CD14-positive monocyte (primary cell): ENCODE measurements around the gene TEX19. TPM values are rescaled to one million over a fixed set of nuclear protein-coding genes. Genes with fewer than 3 reads are reported as not detected.

Experiments used
- DNase-seq, 3 donors: peaks; one replicate each; pipeline ENCODE4 v3.0.0-alpha.2; 2011 to 2022
- H2AFZ ChIP-seq: 2 replicates; pipeline ENCODE4 v1.6.0; 2012; ENCODE audit warnings: mild to moderate bottlenecking, low read depth, low read length, inconsistent platforms; ENCODE audit not compliant: insufficient read depth, poor library complexity, severe bottlenecking
- H3K27ac ChIP-seq, 2 donors: 1 replicate in 1 of 2; 2 replicates in 1 of 2; pipeline ENCODE4 v1.5.1; 2012 to 2013; ENCODE audit warnings: low read length in 2 of 2, control low read depth in 1 of 2, inconsistent platforms in 1 of 2, low read depth in 1 of 2, mild to moderate bottlenecking in 1 of 2
- H3K27me3 ChIP-seq, 2 donors: one replicate each; pipeline versions ENCODE4 v1.6.0 to v1.6.1; 2011 to 2013; ENCODE audit warnings: low read length in 2 of 2; ENCODE audit not compliant: control insufficient read depth in 2 of 2, insufficient read depth in 2 of 2
- H3K36me3 ChIP-seq, 2 donors: replicated peaks in 1 of 2; 1 replicate in 1 of 2; 2 replicates in 1 of 2; pipeline versions ENCODE4 v1.5.1 to v1.6.1; 2012 to 2013; ENCODE audit warnings: low read length in 2 of 2, control low read depth in 1 of 2, inconsistent platforms in 1 of 2, mild to moderate bottlenecking in 1 of 2; ENCODE audit not compliant: insufficient read depth in 2 of 2, control insufficient read depth in 1 of 2
- H3K4me1 ChIP-seq, 2 donors: 1 replicate in 1 of 2; 2 replicates in 1 of 2; pipeline versions ENCODE4 v1.5.1 to v1.6.1; 2012 to 2013; ENCODE audit warnings: low read length in 2 of 2, control low read depth in 1 of 2, inconsistent platforms in 1 of 2, mild to moderate bottlenecking in 1 of 2, moderate library complexity in 1 of 2; ENCODE audit not compliant: insufficient read depth in 2 of 2, control insufficient read depth in 1 of 2
- H3K4me2 ChIP-seq: replicated peaks from 2 replicates; pipeline ENCODE3; 2012; ENCODE audit warnings: low read length, moderate library complexity, mild to moderate bottlenecking; ENCODE audit not compliant: poor library complexity, severe bottlenecking; ENCODE audit errors: extremely low read depth
- H3K4me3 ChIP-seq, 3 experiments: fragments of 200-600 bp in 1 of 3; sonication (generic) in 1 of 3; replicated peaks in 1 of 3; 1 replicate in 2 of 3; 2 replicates in 1 of 3; pipeline ENCODE4 v1.5.1; 2011 to 2013; ENCODE audit warnings: low read length in 3 of 3, mild to moderate bottlenecking in 3 of 3, control low read depth in 2 of 3, low read depth in 2 of 3, inconsistent platforms in 1 of 3, moderate library complexity in 1 of 3
- H3K79me2 ChIP-seq: 2 replicates; pipeline ENCODE4 v1.6.0; 2012; ENCODE audit warnings: mild to moderate bottlenecking, control low read depth, inconsistent platforms, low read length, moderate library complexity; ENCODE audit not compliant: insufficient read depth
- H3K9ac ChIP-seq: 2 replicates; pipeline ENCODE4 v1.6.0; 2017; ENCODE audit warnings: low read length, mild to moderate bottlenecking; ENCODE audit not compliant: insufficient read depth, poor library complexity, severe bottlenecking
- H3K9me3 ChIP-seq, 2 donors: replicated peaks in 1 of 2; 1 replicate in 1 of 2; 2 replicates in 1 of 2; pipeline versions ENCODE4 v1.5.1 to v1.6.1; 2012 to 2013; ENCODE audit warnings: low read length in 2 of 2, control low read depth in 1 of 2; ENCODE audit not compliant: control insufficient read depth in 1 of 2, insufficient read depth in 1 of 2
- H4K20me1 ChIP-seq: 2 replicates; pipeline ENCODE4 v1.6.0; 2012; ENCODE audit warnings: mild to moderate bottlenecking, low read length, control low read depth, moderate library complexity; ENCODE audit not compliant: insufficient read depth
- H3K27ac Mint-ChIP-seq, 7 donors: one replicate each; pipeline ENCODE4 v1.8.0; 2020; ENCODE audit warnings: mild to moderate bottlenecking in 7 of 7, mixed read lengths in 7 of 7, moderate library complexity in 6 of 7, inconsistent platforms in 2 of 7
- H3K27me3 Mint-ChIP-seq, 3 donors: one replicate each; pipeline ENCODE4 v1.8.0; 2021 to 2022; ENCODE audit warnings: low read depth in 3 of 3, mild to moderate bottlenecking in 3 of 3, mixed read lengths in 3 of 3, moderate library complexity in 3 of 3, inconsistent platforms in 1 of 3
- H3K36me3 Mint-ChIP-seq, 2 donors: one replicate each; pipeline ENCODE4 v1.8.0; 2020; ENCODE audit warnings: mixed read lengths in 2 of 2, inconsistent platforms in 1 of 2, mild to moderate bottlenecking in 1 of 2
- H3K4me1 Mint-ChIP-seq: one replicate; pipeline ENCODE4 v1.8.0; 2020; ENCODE audit warnings: mild to moderate bottlenecking, mixed read lengths
- H3K4me3 Mint-ChIP-seq, 2 donors: one replicate each; pipeline ENCODE4 v1.8.0; 2020; ENCODE audit warnings: mild to moderate bottlenecking in 2 of 2, mixed read lengths in 2 of 2, moderate library complexity in 1 of 2
- H3K9me3 Mint-ChIP-seq, 7 donors: one replicate each; pipeline ENCODE4 v1.8.0; 2020 to 2022; ENCODE audit warnings: mixed read lengths in 7 of 7, mild to moderate bottlenecking in 6 of 7, moderate library complexity in 6 of 7, inconsistent platforms in 2 of 7
- WGBS: methylation state at CpG from one replicate; pipeline ENCODE4 v1.1.5; 2013; ENCODE audit warnings: missing lambda C conversion rate; ENCODE audit not compliant: insufficient coverage; 5-methylcytosine and 5-hydroxymethylcytosine counted together
- intact Hi-C, 2 donors: fragments of 100-400 bp; cut with micrococcal nuclease; formaldehyde crosslinking; loops; one replicate each; pipeline versions ENCODE4 v1.15.0 to v1.15.1; 2023
- polyA plus RNA-seq, 3 donors: library from polyadenylated mRNA; depleted of rRNA in 1 of 3; unstranded in 2 of 3; stranded (reverse) in 1 of 3; fragments of 300-500 nt in 2 of 3; fragments of >200 nt in 1 of 3; fragmentation: Illumina TruSeq in 2 of 3; gene quantifications; 1 replicate in 2 of 3; 2 replicates in 1 of 3; pipeline ENCODE4 v1.2.3, GENCODE V29; 2012 to 2021
- TF ChIP-seq, protein P1 (sequence below): fragments of 200-600 bp; IDR thresholded peaks from one replicate; pipeline ENCODE4 v1.8.0; 2022; ENCODE audit warnings: antibody characterized with exemption, mild to moderate bottlenecking

Gene TEX19
- polyA plus RNA-seq, 3 donors: not detected

GRCh38 chr17:82323514-82324234 is 35.4 kb upstream of the TEX19 start:
- H3K27ac ChIP-seq: no peak overlapping the region
- peaks cover 0 to 12% of the 10 kb centered on the region in 2 donors for H3K9me3 ChIP-seq
- Mint-ChIP-seq H3K27ac (no peak overlapping the region), H3K36me3 (peaks cover 38 to 51% of the 10 kb centered on the region in 2 donors), H3K27me3 (peaks cover 10 to 24% (median 13%) of the 10 kb centered on the region in 3 donors), H3K4me3 (no peak overlapping the region), H3K4me1 (peaks cover 5% of the 10 kb centered on the region), H3K9me3 (peaks cover 0 to 3% (median 0%) of the 10 kb centered on the region in 7 donors)
- TF ChIP-seq, protein P1, sequence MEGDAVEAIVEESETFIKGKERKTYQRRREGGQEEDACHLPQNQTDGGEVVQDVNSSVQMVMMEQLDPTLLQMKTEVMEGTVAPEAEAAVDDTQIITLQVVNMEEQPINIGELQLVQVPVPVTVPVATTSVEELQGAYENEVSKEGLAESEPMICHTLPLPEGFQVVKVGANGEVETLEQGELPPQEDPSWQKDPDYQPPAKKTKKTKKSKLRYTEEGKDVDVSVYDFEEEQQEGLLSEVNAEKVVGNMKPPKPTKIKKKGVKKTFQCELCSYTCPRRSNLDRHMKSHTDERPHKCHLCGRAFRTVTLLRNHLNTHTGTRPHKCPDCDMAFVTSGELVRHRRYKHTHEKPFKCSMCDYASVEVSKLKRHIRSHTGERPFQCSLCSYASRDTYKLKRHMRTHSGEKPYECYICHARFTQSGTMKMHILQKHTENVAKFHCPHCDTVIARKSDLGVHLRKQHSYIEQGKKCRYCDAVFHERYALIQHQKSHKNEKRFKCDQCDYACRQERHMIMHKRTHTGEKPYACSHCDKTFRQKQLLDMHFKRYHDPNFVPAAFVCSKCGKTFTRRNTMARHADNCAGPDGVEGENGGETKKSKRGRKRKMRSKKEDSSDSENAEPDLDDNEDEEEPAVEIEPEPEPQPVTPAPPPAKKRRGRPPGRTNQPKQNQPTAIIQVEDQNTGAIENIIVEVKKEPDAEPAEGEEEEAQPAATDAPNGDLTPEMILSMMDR: no peak
- intact Hi-C loops: loop anchor here in 1 of 2 donors (5.0 to 10.0 kb wide), 2 partner anchors 81 to 299 kb away; partner anchors contain the start of genes CENPX and LRRC45
- DNase-seq: no peak
- H3K27me3 ChIP-seq: no peaks in the 10 kb centered on the region
- H3K36me3 ChIP-seq: peaks cover 11 to 37% of the 10 kb centered on the region in 2 donors
- peaks cover 0 to 5% of the 10 kb centered on the region in 2 donors for H3K4me1 ChIP-seq
- H3K4me3 ChIP-seq: no peak overlapping the region
- no peak overlapping the region for H3K9ac ChIP-seq
- H3K4me2 ChIP-seq: no peak overlapping the region
- H4K20me1 ChIP-seq: peaks cover 96% of the 10 kb centered on the region
- H3K79me2 ChIP-seq: no peaks in the 10 kb centered on the region
- 81% methylated on average over 19 of the region's 21 CpGs for WGBS
- no peak overlapping the region for H2AFZ ChIP-seq

- H4K20me1 ChIP-seq: peaks cover 100% of the 10 kb centered on the region
- no peak overlapping the region for H3K4me3 ChIP-seq
- H3K9me3 Mint-ChIP-seq: peaks cover 0 to 3% (median 0%) of the 10 kb centered on the region in 7 donors
- H3K9me3 ChIP-seq: peaks cover 0 to 2% of the 10 kb centered on the region in 2 donors
- no peak overlapping the region for H3K4me2 ChIP-seq
- intact Hi-C loops: loop anchor here in 1 of 2 donors (5.0 to 10.0 kb wide), 2 partner anchors 82 to 300 kb away; partner anchors contain the start of genes CENPX and LRRC45
- no peak overlapping the region for H3K9ac ChIP-seq
- H3K36me3 ChIP-seq: peaks cover 11 to 45% of the 10 kb centered on the region in 2 donors
- H3K27ac Mint-ChIP-seq: peak overlapping the region in 1 of 7 donors; percentile 62
- H3K4me1 ChIP-seq: peaks cover 0 to 5% of the 10 kb centered on the region in 2 donors
- no peak overlapping the region for H3K4me3 Mint-ChIP-seq
- H2AFZ ChIP-seq: no peak overlapping the region
- TF ChIP-seq, protein P1: no peak
- H3K27me3 ChIP-seq: no peaks in the 10 kb centered on the region
- 81% methylated on average over 12 of the region's 25 CpGs for WGBS
- peaks cover 44 to 51% of the 10 kb centered on the region in 2 donors for H3K36me3 Mint-ChIP-seq
- H3K4me1 Mint-ChIP-seq: peaks cover 5% of the 10 kb centered on the region
- DNase-seq: no peak
- peaks cover 1% of the 10 kb centered on the region for H3K79me2 ChIP-seq
- H3K27ac ChIP-seq: no peak overlapping the region
- H3K27me3 Mint-ChIP-seq: peaks cover 10 to 24% (median 13%) of the 10 kb centered on the region in 3 donors
Observed at GRCh38 chr17:82324566-82325285, 34.3 kb upstream of the TEX19 start.
